ENCODE data around the gene GLS. TPM values are rescaled to one million over a fixed set of nuclear protein-coding genes. Genes with fewer than 3 reads are reported as not detected.
A peak's percentile ranks its signal among the peaks of the same experiment; 100 is the strongest.

The GLS gene
- total RNA-seq, 1 experiment from 2014 or later = 97.4 TPM

GRCh38 chr2:190837420-190837819 is 43.2 kb upstream of the GLS start:
- RAD21 ChIA-PET (ENCODE audit: low non-redundant PET in 1 of 2, low total read pairs in 2 of 2, uncharacterized antibody in 2 of 2, unreplicated experiment in 2 of 2) = no interaction called here
- peak; percentile 32; the same call in 1 of the 2 replicates for TF ChIP-seq CEBPB (IDR thresholded peaks at IDR 0.05; ENCODE audit: low read depth)
- no peak for TF ChIP-seq EGR1 (IDR thresholded peaks at IDR 0.05; ENCODE audit: low read depth)
- TF ChIP-seq ZNF274 (IDR thresholded peaks at IDR 0.05; ENCODE audit: low read depth, low read length) = no peak
- no peak for TF ChIP-seq SRF (IDR thresholded peaks at IDR 0.05; ENCODE audit: low read depth)
- peak; percentile 58 for TF ChIP-seq SP1 (IDR thresholded peaks at IDR 0.05; ENCODE audit: low read depth)
- peak; percentile 64 for TF ChIP-seq JUND (IDR thresholded peaks at IDR 0.05)
- 0 out of 2 replicates have a peak, but pooled peaks have one; percentile 3 for TF ChIP-seq RAD21 (IDR thresholded peaks at IDR 0.05; ENCODE audit: low read depth)
- TF ChIP-seq, protein P1, sequence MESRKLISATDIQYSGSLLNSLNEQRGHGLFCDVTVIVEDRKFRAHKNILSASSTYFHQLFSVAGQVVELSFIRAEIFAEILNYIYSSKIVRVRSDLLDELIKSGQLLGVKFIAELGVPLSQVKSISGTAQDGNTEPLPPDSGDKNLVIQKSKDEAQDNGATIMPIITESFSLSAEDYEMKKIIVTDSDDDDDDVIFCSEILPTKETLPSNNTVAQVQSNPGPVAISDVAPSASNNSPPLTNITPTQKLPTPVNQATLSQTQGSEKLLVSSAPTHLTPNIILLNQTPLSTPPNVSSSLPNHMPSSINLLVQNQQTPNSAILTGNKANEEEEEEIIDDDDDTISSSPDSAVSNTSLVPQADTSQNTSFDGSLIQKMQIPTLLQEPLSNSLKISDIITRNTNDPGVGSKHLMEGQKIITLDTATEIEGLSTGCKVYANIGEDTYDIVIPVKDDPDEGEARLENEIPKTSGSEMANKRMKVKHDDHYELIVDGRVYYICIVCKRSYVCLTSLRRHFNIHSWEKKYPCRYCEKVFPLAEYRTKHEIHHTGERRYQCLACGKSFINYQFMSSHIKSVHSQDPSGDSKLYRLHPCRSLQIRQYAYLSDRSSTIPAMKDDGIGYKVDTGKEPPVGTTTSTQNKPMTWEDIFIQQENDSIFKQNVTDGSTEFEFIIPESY (IDR thresholded peaks at IDR 0.05; ENCODE audit: extremely low read depth, insufficient replicate concordance, low read length) = no peak
- no peak for TF ChIP-seq ZFX (IDR thresholded peaks at IDR 0.05)
- TF ChIP-seq, protein P2, sequence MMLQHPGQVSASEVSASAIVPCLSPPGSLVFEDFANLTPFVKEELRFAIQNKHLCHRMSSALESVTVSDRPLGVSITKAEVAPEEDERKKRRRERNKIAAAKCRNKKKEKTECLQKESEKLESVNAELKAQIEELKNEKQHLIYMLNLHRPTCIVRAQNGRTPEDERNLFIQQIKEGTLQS (IDR thresholded peaks at IDR 0.05) = no peak
- no peak for TF ChIP-seq CBX3 (IDR thresholded peaks at IDR 0.05; ENCODE audit: low read depth)
- no peak for TF ChIP-seq TCF7L2 (IDR thresholded peaks at IDR 0.05; ENCODE audit: borderline replicate concordance, extremely low read depth, insufficient read depth, insufficient read length)
- TF ChIP-seq POLR2AphosphoS5 (IDR thresholded peaks at IDR 0.05; ENCODE audit: low read depth, low read length) = no peak
- no peak for TF ChIP-seq EZH2 (IDR thresholded peaks at IDR 0.05)
- TF ChIP-seq, protein P3, sequence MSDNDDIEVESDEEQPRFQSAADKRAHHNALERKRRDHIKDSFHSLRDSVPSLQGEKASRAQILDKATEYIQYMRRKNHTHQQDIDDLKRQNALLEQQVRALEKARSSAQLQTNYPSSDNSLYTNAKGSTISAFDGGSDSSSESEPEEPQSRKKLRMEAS (IDR thresholded peaks at IDR 0.05) = no peak
- no peak for TF ChIP-seq EZH2phosphoT487 (IDR thresholded peaks at IDR 0.05; ENCODE audit: borderline replicate concordance)
- peak; percentile 51; the same call in 1 of the 2 replicates for TF ChIP-seq FOSL1 (IDR thresholded peaks at IDR 0.05; ENCODE audit: low read depth)
- no peak for TF ChIP-seq SIN3A (IDR thresholded peaks at IDR 0.05; ENCODE audit: low read depth)
- TF ChIP-seq, protein P4, sequence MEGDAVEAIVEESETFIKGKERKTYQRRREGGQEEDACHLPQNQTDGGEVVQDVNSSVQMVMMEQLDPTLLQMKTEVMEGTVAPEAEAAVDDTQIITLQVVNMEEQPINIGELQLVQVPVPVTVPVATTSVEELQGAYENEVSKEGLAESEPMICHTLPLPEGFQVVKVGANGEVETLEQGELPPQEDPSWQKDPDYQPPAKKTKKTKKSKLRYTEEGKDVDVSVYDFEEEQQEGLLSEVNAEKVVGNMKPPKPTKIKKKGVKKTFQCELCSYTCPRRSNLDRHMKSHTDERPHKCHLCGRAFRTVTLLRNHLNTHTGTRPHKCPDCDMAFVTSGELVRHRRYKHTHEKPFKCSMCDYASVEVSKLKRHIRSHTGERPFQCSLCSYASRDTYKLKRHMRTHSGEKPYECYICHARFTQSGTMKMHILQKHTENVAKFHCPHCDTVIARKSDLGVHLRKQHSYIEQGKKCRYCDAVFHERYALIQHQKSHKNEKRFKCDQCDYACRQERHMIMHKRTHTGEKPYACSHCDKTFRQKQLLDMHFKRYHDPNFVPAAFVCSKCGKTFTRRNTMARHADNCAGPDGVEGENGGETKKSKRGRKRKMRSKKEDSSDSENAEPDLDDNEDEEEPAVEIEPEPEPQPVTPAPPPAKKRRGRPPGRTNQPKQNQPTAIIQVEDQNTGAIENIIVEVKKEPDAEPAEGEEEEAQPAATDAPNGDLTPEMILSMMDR (IDR thresholded peaks at IDR 0.05 in 2 of 3, conservative IDR thresholded peaks at IDR 0.05 in 1 of 3; ENCODE audit: borderline replicate concordance in 1 of 3, insufficient read depth in 1 of 3, low read depth in 2 of 3, low read length in 2 of 3) = no peak
- no peak for TF ChIP-seq POLR2A (IDR thresholded peaks at IDR 0.05; ENCODE audit: borderline replicate concordance, extremely low read depth, insufficient read depth, insufficient read length)
- TF ChIP-seq ELF1 (IDR thresholded peaks at IDR 0.05; ENCODE audit: borderline replicate concordance, low read depth) = no peak
- TF ChIP-seq, protein P5, sequence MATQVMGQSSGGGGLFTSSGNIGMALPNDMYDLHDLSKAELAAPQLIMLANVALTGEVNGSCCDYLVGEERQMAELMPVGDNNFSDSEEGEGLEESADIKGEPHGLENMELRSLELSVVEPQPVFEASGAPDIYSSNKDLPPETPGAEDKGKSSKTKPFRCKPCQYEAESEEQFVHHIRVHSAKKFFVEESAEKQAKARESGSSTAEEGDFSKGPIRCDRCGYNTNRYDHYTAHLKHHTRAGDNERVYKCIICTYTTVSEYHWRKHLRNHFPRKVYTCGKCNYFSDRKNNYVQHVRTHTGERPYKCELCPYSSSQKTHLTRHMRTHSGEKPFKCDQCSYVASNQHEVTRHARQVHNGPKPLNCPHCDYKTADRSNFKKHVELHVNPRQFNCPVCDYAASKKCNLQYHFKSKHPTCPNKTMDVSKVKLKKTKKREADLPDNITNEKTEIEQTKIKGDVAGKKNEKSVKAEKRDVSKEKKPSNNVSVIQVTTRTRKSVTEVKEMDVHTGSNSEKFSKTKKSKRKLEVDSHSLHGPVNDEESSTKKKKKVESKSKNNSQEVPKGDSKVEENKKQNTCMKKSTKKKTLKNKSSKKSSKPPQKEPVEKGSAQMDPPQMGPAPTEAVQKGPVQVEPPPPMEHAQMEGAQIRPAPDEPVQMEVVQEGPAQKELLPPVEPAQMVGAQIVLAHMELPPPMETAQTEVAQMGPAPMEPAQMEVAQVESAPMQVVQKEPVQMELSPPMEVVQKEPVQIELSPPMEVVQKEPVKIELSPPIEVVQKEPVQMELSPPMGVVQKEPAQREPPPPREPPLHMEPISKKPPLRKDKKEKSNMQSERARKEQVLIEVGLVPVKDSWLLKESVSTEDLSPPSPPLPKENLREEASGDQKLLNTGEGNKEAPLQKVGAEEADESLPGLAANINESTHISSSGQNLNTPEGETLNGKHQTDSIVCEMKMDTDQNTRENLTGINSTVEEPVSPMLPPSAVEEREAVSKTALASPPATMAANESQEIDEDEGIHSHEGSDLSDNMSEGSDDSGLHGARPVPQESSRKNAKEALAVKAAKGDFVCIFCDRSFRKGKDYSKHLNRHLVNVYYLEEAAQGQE (IDR thresholded peaks at IDR 0.05; ENCODE audit: low read depth) = no peak
- CTCF ChIA-PET = no interaction called here
- no peaks in the 10 kb centered on the region for H4K20me1 ChIP-seq (ENCODE audit: insufficient read depth)
- intact Hi-C loops (cut with micrococcal nuclease) = no loop called here
- no TSS peak for BruUV-seq (replicated peaks)
- ATAC-seq (peak; percentile 72), DNase-seq (ENCODE audit: low read depth, low spot score) (peak; percentile 51)
- POLR2A ChIA-PET = no interaction called here
- H3K4me1 ChIP-seq (ENCODE audit: control insufficient read depth in 1 of 2, insufficient read depth in 2 of 2, low read length in 2 of 2) = peaks cover 34 to 65% of the 10 kb centered on the region in 2 experiments
- H3K9me2 ChIP-seq (ENCODE audit: insufficient read depth) = no peaks in the 10 kb centered on the region
- no peaks in the 10 kb centered on the region for H3K79me2 ChIP-seq (ENCODE audit: insufficient read depth, low read length)
- no peak overlapping the region for H3K4me3 ChIP-seq (replicated peaks in 1 of 2; ENCODE audit: low read depth in 1 of 2, low read length in 2 of 2)
- H2AFZ ChIP-seq (ENCODE audit: low read depth, low read length, poor library complexity, severe bottlenecking) = peak overlapping the region; percentile 29
- peak overlapping the region; percentile 28; the same call in 1 of the 2 replicates for H3K27ac ChIP-seq (ENCODE audit: low read depth, low read length)
- peak overlapping the region; percentile 52 for H3K4me2 ChIP-seq (ENCODE audit: low read length)
- H3K36me3 ChIP-seq (ENCODE audit: control insufficient read depth in 1 of 2, insufficient read depth in 2 of 2, low read length in 2 of 2) = no peaks in the 10 kb centered on the region
- no peak overlapping the region for H3K9ac ChIP-seq (ENCODE audit: low read length)
- H3K27me3 ChIP-seq (ENCODE audit: insufficient read depth, low read length) = no peaks in the 10 kb centered on the region
- no peaks in the 10 kb centered on the region for H3K9me3 ChIP-seq (ENCODE audit: control insufficient read depth in 1 of 2, insufficient read depth in 1 of 2, low read depth in 1 of 2, low read length in 2 of 2)

Data from HCT116 (cell line).